Panc1 (cell line): ENCODE data around the gene C9orf72. TPM values are rescaled to one million over a fixed set of nuclear protein-coding genes. Genes with fewer than 3 reads are reported as not detected.

Experiments used
- ATAC-seq: fragments of 200-7000 bp; cut with Tn5 transposase; 2 replicates; pipeline ENCODE4 v1.9.1; 2020; ENCODE audit warnings: mild to moderate bottlenecking, moderate library complexity
- BruUV-seq: library from RNA; stranded (reverse); fragments of 400-500 nt; replicated peaks from 2 replicates; lab custom pipeline; 2021; lab: Mats Ljungman, UMichigan
- CTCF ChIA-PET: fragments of 300-600 bp; sonication (Branson Sonifier 250); formaldehyde crosslinking; loops from one replicate; lab custom pipeline; 2022; ENCODE audit warnings: antibody characterized with exemption; lab: Charles Lee
- POLR2A ChIA-PET: fragments of 300-600 bp; sonication (Branson Sonifier 250); formaldehyde crosslinking; loops from one replicate; lab custom pipeline; 2022; ENCODE audit warnings: antibody characterized with exemption; lab: Charles Lee
- DNase-seq: peaks from one replicate; pipeline ENCODE4 v3.0.0-alpha.2; 2010; ENCODE audit warnings: low read depth, low spot score
- H3K27ac ChIP-seq: 2 replicates; pipeline ENCODE4 v1.5.1; 2011; ENCODE audit warnings: mild to moderate bottlenecking, low read length, inconsistent platforms
- H3K27me3 ChIP-seq: fragments of 200-500 bp; sonication (Bioruptor generic); 2 replicates; pipeline ENCODE4 v1.6.0; 2014; ENCODE audit warnings: low read length, inconsistent platforms; ENCODE audit not compliant: control insufficient read depth, insufficient read depth
- H3K36me3 ChIP-seq: fragments of 200-500 bp; sonication (Bioruptor generic); 2 replicates; pipeline ENCODE4 v1.5.1; 2014; ENCODE audit warnings: inconsistent platforms, mild to moderate bottlenecking, low read length, moderate library complexity; ENCODE audit not compliant: control insufficient read depth, insufficient read depth
- H3K4me1 ChIP-seq: 2 replicates; pipeline ENCODE4 v1.5.1; 2011; ENCODE audit warnings: inconsistent platforms, mild to moderate bottlenecking, low read length, moderate library complexity; ENCODE audit not compliant: control insufficient read depth, insufficient read depth
- H3K4me3 ChIP-seq, 2 experiments: 2 replicates each; pipeline ENCODE4 v1.5.1; 2011 to 2012; ENCODE audit warnings: low read depth in 2 of 2, low read length in 2 of 2, mild to moderate bottlenecking in 2 of 2, inconsistent platforms in 1 of 2, moderate library complexity in 1 of 2
- H3K9me3 ChIP-seq: fragments of 200-500 bp; sonication (Bioruptor generic); 2 replicates; pipeline ENCODE4 v1.5.1; 2014; ENCODE audit warnings: low read depth, mild to moderate bottlenecking, inconsistent platforms, low read length, moderate library complexity; ENCODE audit not compliant: control insufficient read depth, insufficient read depth
- CTCF ChIP-seq: fragments of 450-650 bp; IDR thresholded peaks from 2 replicates; pipeline ENCODE4 v1.5.1; 2017; ENCODE audit warnings: mild to moderate bottlenecking
- POLR2AphosphoS5 ChIP-seq: IDR thresholded peaks from 2 replicates; pipeline ENCODE4 v1.6.1; 2012; ENCODE audit warnings: mild to moderate bottlenecking, low read depth, low read length, moderate library complexity
- REST ChIP-seq, 2 experiments: IDR thresholded peaks; 2 replicates each; pipeline ENCODE4 v1.6.1; 2011 to 2012; ENCODE audit warnings: low read depth in 2 of 2, control low read depth in 1 of 2, low read length in 1 of 2, mild to moderate bottlenecking in 1 of 2, moderate library complexity in 1 of 2; ENCODE audit not compliant: insufficient read depth in 1 of 2
- SIN3A ChIP-seq: IDR thresholded peaks from 2 replicates; pipeline ENCODE4 v1.6.1; 2012; ENCODE audit warnings: low read depth, mild to moderate bottlenecking, low read length, moderate library complexity, borderline replicate concordance; ENCODE audit not compliant: insufficient read depth
- TCF7L2 ChIP-seq: IDR thresholded peaks from 2 replicates; pipeline ENCODE4 v1.6.1; 2011; ENCODE audit warnings: mild to moderate bottlenecking, low read depth, low read length, inconsistent platforms
- in situ Hi-C: cut with HindIII; loops from 2 replicates; pipeline ENCODE4 v1.10.0; 2016; ENCODE audit warnings: low sequenced_read_pairs, low pct_unique_long_range_greater_than_20kb
- intact Hi-C: fragments of 100-400 bp; cut with micrococcal nuclease; formaldehyde crosslinking; loops from one replicate; pipeline ENCODE4 v1.10.0; 2022; ENCODE audit not compliant: unreplicated experiment
- total RNA-seq: library from RNA; stranded (reverse); gene quantifications from one replicate; pipeline ENCODE4 v1.2.1, GENCODE V29; 2021; ENCODE audit not compliant: unreplicated experiment

Gene C9orf72
- total RNA-seq, 1 experiment from 2014 or later = 3.6 TPM

- Histone ChIP-seq H3K9me3 (no peaks in the 10 kb centered on the region), H3K4me3 (no peak overlapping the region), H3K27ac (no peak overlapping the region), H3K27me3 (no peaks in the 10 kb centered on the region), H3K4me1 (no peaks in the 10 kb centered on the region), H3K36me3 (no peaks in the 10 kb centered on the region)
- no TSS peak for BruUV-seq
- ChIA-PET CTCF (no interaction called here), POLR2A (no interaction called here)
- in situ Hi-C loops (no loop called here), intact Hi-C loops (no loop called here)
- no peak for ATAC-seq
- no peak for DNase-seq
- no peak for TF ChIP-seq CTCF
- no peak for TF ChIP-seq SIN3A
- TF ChIP-seq REST (IDR thresholded peaks at IDR 0.05; ENCODE audit: insufficient read depth in 1 of 2, low read depth in 2 of 2, low read length in 1 of 2) = no peak
- no peak for TF ChIP-seq POLR2AphosphoS5
- TF ChIP-seq TCF7L2 = no peak
Measured at GRCh38 chr9:27602954-27603353, 29.7 kb upstream of the C9orf72 start.

GRCh38 chr9:27602142-27602861 lies 29.0 kb upstream of the C9orf72 start:
- Histone ChIP-seq H3K4me1 (no peaks in the 10 kb centered on the region), H3K36me3 (no peaks in the 10 kb centered on the region), H3K27me3 (no peaks in the 10 kb centered on the region), H3K9me3 (no peaks in the 10 kb centered on the region), H3K27ac (no peak overlapping the region), H3K4me3 (no peak overlapping the region)
- no TSS peak for BruUV-seq
- ATAC-seq (no peak), DNase-seq (no peak)
- no peak for TF ChIP-seq SIN3A
- TF ChIP-seq POLR2AphosphoS5 = no peak
- TF ChIP-seq TCF7L2 = no peak
- no peak for TF ChIP-seq CTCF
- no peak for TF ChIP-seq REST (IDR thresholded peaks at IDR 0.05; ENCODE audit: insufficient read depth in 1 of 2, low read depth in 2 of 2, low read length in 1 of 2)
- intact Hi-C loops (no loop called here), in situ Hi-C loops (no loop called here)
- POLR2A ChIA-PET = no interaction called here
- CTCF ChIA-PET = no interaction called here
